GM18502 (cell line): Measurements from ENCODE around the gene CASP8.

Source experiments
- ATAC-seq: cut with Tn5 transposase; IDR thresholded peaks from one replicate; pipeline ENCODE4 v1.9.1; 2021; ENCODE audit warnings: mild to moderate bottlenecking; ENCODE audit not compliant: unreplicated experiment, poor library complexity

CASP8 gene

GRCh38 chr2:201320257-201320656 is 59.9 kb downstream of the CASP8 start:
- no peak for ATAC-seq

DNA sequence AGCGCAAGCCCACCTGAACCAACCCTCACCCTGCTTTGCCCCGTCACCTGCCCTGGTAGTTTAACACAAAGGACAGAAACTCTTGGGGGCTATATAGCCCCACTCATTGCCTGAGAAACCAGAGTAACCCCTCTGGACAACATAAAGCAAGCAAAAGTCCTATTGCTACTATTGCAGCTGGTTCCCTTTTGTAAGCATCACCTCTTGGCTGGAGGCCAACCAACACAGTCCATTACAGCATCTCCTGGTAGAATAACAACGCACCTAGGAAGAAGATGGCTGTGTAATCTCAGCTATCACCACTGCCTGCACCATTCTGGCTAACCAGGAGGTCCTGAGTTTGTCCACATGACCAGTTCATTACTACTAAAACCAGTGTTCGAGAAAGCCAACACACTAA is 60.4 kb downstream of the CASP8 start:
- no peak for ATAC-seq

- ATAC-seq = no peak
Observed at GRCh38 chr2:201322772-201323171, 62.4 kb downstream of the CASP8 start.

- ATAC-seq = no peak
Observed at GRCh38 chr2:201327678-201328077, 67.3 kb downstream of the CASP8 start.

DNA sequence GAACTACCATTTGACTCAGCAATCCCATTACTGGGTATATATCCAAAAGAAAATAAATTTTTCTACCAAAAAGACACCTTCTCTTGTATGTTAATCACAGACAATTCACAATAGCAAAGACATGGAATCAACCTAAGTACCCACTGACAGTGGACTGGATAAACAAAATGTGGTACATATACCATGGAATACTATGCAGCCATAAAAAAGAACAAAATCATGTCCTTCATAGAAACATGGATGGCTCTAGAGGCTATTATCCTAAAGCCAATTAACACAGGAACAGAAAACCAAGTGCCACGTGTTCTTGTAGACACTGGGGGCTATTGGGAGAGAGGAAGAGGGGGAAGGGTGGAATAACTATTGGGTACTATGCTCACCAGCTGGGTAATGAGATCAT is 69.1 kb downstream of the CASP8 start:
- ATAC-seq = no peak
